Measurements from ENCODE around the gene PCDH15.

Gene PCDH15

GRCh38 chr10:54800741-54801421 is at the start of gene PCDH15:
Gene PCDH15 (minus strand): TSS chr10:54801231. CDS start chr10:54664262, 136,969 bp downstream.
- Mint-ChIP-seq H3K4me3 (no peak within 1 kb of the TSS), H3K27ac (no peak within 1 kb of the TSS), H3K4me1 (no peaks in the 10 kb centered on the region), H3K9me3 (peaks cover 1% of the 10 kb centered on the region), H3K36me3 (no peaks in the 10 kb centered on the region), H3K27me3 (no peaks in the 10 kb centered on the region)
- ATAC-seq (ENCODE audit: low read depth) (no peak), DNase-seq (ENCODE audit: low spot score in 2 of 2) (no peak)

GRCh38 chr10:54843932-54844331 is 42.9 kb upstream of the PCDH15 start:
- DNase-seq (ENCODE audit: low spot score in 2 of 2) (no peak), ATAC-seq (ENCODE audit: low read depth) (no peak)
- Mint-ChIP-seq H3K4me3 (no peak overlapping the region), H3K27ac (no peak overlapping the region), H3K9me3 (peaks cover 6% of the 10 kb centered on the region), H3K27me3 (no peaks in the 10 kb centered on the region), H3K36me3 (no peaks in the 10 kb centered on the region), H3K4me1 (no peaks in the 10 kb centered on the region)

DNA sequence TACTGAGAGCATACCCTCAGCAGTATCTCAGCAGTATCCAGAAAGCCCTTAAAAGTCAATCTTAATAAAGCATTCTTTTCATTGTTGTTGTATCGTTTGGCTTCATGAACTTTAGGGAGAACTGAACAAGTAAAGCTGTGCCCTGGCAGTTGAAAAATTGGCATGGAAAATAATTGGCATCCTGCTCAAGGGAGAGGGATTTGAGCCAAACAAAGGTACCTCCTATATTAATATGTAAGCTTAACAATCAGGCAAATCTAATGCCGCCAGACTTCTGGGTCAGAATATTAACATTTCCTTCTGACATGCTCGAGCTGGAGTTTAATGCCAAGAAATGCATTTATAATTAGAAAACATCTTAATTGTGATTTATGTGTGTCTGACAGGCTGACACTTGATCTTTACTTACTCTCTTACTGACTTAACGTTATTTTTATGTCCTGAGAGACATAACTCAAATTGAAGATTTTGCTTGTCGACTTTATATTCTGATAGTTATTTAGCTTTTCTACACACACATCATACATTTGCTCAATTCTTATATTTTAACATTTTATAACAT is 42.1 kb upstream of the PCDH15 start:
- H3K9me3 Mint-ChIP-seq = peaks cover 6% of the 10 kb centered on the region
- H3K4me1 Mint-ChIP-seq = no peaks in the 10 kb centered on the region
- DNase-seq (ENCODE audit: low spot score in 2 of 2) (no peak), ATAC-seq (ENCODE audit: low read depth) (no peak)
- no peak overlapping the region for H3K4me3 Mint-ChIP-seq
- H3K27ac Mint-ChIP-seq = no peak overlapping the region
- no peaks in the 10 kb centered on the region for H3K36me3 Mint-ChIP-seq
- H3K27me3 Mint-ChIP-seq = no peaks in the 10 kb centered on the region

DNA sequence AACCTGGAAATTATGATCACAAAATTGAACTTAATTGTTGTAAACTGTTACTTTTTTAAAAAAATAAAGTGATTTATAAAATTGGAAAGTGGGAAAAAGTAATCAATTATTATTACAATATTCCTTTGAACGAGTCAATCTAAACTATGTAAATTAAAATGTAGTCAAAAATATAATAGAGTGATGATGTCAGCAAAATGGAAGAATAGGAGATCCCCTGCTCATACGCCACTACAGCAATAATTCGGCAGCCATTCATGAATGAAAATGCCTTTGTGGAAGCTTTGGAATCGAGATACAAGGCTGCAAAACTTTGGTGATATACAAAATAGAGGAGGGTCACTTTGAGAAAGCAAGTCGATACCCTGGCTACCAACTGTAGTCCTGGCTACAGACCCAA is 36.4 kb upstream of the PCDH15 start:
- Mint-ChIP-seq H3K27ac (no peak overlapping the region), H3K9me3 (peaks cover 8% of the 10 kb centered on the region), H3K4me3 (no peak overlapping the region), H3K36me3 (no peaks in the 10 kb centered on the region), H3K4me1 (no peaks in the 10 kb centered on the region), H3K27me3 (no peaks in the 10 kb centered on the region)
- ATAC-seq (ENCODE audit: low read depth) (no peak), DNase-seq (ENCODE audit: low spot score in 2 of 2) (no peak)

- Mint-ChIP-seq H3K27ac (no peak overlapping the region), H3K4me1 (no peaks in the 10 kb centered on the region), H3K36me3 (no peaks in the 10 kb centered on the region), H3K27me3 (no peaks in the 10 kb centered on the region), H3K9me3 (peaks cover 2% of the 10 kb centered on the region), H3K4me3 (no peak overlapping the region)
- DNase-seq (ENCODE audit: low spot score in 2 of 2) = no peak
- ATAC-seq (ENCODE audit: low read depth) = no peak
Measured at GRCh38 chr10:54833029-54833428, 32.0 kb upstream of the PCDH15 start.

DNA sequence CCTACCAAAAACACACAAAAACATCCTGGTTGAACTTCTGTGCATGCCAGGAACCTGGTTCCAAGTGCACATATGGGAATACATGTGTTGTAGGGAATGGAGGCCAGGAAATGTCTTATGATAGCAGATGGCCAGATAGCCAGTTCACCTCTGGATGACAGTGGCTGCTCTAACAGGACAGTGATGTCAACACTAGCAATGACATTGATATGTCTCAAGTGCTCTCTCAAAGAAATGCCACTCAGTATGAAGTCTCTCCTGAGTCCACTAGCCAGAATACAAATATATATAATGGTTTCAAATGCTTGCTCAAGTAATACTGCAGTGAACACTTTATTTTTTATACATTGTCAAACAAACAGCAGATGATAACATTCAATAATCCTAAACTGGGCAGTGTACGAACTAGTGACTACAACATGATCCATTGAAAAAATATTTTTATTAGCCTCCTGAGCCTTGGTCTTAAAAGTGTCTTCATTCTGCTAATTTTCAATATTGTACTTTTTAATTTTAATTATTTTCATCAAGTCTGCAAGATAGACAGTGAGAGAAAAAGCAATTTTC is 26.0 kb upstream of the PCDH15 start:
- H3K36me3 Mint-ChIP-seq = no peaks in the 10 kb centered on the region
- H3K4me3 Mint-ChIP-seq = no peak overlapping the region
- DNase-seq (ENCODE audit: low spot score in 2 of 2) = no peak
- H3K27me3 Mint-ChIP-seq = no peaks in the 10 kb centered on the region
- no peaks in the 10 kb centered on the region for H3K4me1 Mint-ChIP-seq
- peaks cover 1% of the 10 kb centered on the region for H3K9me3 Mint-ChIP-seq
- ATAC-seq (ENCODE audit: low read depth) = no peak
- H3K27ac Mint-ChIP-seq = no peak overlapping the region

- Mint-ChIP-seq H3K36me3 (no peaks in the 10 kb centered on the region), H3K9me3 (peaks cover 2% of the 10 kb centered on the region), H3K4me3 (no peak overlapping the region), H3K4me1 (no peaks in the 10 kb centered on the region), H3K27me3 (no peaks in the 10 kb centered on the region), H3K27ac (no peak overlapping the region)
- ATAC-seq (ENCODE audit: low read depth) = no peak
- DNase-seq (ENCODE audit: low spot score in 2 of 2) = no peak
Measured at GRCh38 chr10:54815583-54815982, 14.6 kb upstream of the PCDH15 start.

- H3K4me3 Mint-ChIP-seq = no peak overlapping the region
- no peak for ATAC-seq (ENCODE audit: low read depth)
- H3K4me1 Mint-ChIP-seq = no peaks in the 10 kb centered on the region
- no peaks in the 10 kb centered on the region for H3K9me3 Mint-ChIP-seq
- H3K36me3 Mint-ChIP-seq = no peaks in the 10 kb centered on the region
- no peak overlapping the region for H3K27ac Mint-ChIP-seq
- DNase-seq (ENCODE audit: low spot score in 2 of 2) = no peak
- H3K27me3 Mint-ChIP-seq = no peaks in the 10 kb centered on the region
Measured at GRCh38 chr10:54808186-54808935, 7.3 kb upstream of the PCDH15 start.

DNA sequence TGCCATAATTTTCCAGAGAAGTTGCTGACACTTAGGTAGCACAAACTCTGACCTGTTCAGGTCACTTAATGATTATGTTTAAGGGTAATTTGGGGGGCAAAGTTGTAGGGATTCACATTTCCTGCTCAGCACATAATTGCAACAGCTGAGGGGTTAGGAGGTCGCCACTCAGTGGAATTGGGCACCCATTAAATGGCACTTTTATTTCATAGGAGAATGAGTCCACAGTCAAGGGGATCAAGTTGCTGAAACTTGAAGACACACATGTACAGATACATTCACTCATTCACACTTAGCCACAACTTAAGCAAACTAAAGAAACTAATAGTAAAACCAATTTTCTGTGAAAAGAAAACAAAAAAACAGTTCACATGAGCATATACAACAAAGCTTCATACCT is 1.5 kb downstream of the PCDH15 start:
- DNase-seq (ENCODE audit: low spot score in 2 of 2) (no peak), ATAC-seq (ENCODE audit: low read depth) (no peak)
- Mint-ChIP-seq H3K4me3 (no peak overlapping the region), H3K9me3 (peaks cover 1% of the 10 kb centered on the region), H3K4me1 (no peaks in the 10 kb centered on the region), H3K27me3 (no peaks in the 10 kb centered on the region), H3K36me3 (no peaks in the 10 kb centered on the region), H3K27ac (no peak overlapping the region)

- Mint-ChIP-seq H3K27me3 (no peaks in the 10 kb centered on the region), H3K36me3 (no peaks in the 10 kb centered on the region), H3K9me3 (no peaks in the 10 kb centered on the region), H3K4me3 (no peak overlapping the region), H3K4me1 (no peaks in the 10 kb centered on the region), H3K27ac (no peak overlapping the region)
- DNase-seq (ENCODE audit: low spot score in 2 of 2) (no peak), ATAC-seq (ENCODE audit: low read depth) (no peak)
Measured at GRCh38 chr10:54797636-54798321, 3.3 kb downstream of the PCDH15 start.

GRCh38 chr10:54796881-54797280 is 4.2 kb downstream of the PCDH15 start:
- Mint-ChIP-seq H3K4me3 (no peak overlapping the region), H3K9me3 (no peaks in the 10 kb centered on the region), H3K36me3 (no peaks in the 10 kb centered on the region), H3K4me1 (no peaks in the 10 kb centered on the region), H3K27ac (no peak overlapping the region), H3K27me3 (no peaks in the 10 kb centered on the region)
- no peak for ATAC-seq (ENCODE audit: low read depth)
- no peak for DNase-seq (ENCODE audit: low spot score in 2 of 2)

- Mint-ChIP-seq H3K4me3 (no peak overlapping the region), H3K4me1 (no peaks in the 10 kb centered on the region), H3K27me3 (no peaks in the 10 kb centered on the region), H3K36me3 (no peaks in the 10 kb centered on the region), H3K9me3 (peaks cover 3% of the 10 kb centered on the region), H3K27ac (no peak overlapping the region)
- DNase-seq (ENCODE audit: low spot score in 2 of 2) (no peak), ATAC-seq (ENCODE audit: low read depth) (no peak)
Measured at GRCh38 chr10:54776622-54777021, 24.4 kb downstream of the PCDH15 start.

DNA sequence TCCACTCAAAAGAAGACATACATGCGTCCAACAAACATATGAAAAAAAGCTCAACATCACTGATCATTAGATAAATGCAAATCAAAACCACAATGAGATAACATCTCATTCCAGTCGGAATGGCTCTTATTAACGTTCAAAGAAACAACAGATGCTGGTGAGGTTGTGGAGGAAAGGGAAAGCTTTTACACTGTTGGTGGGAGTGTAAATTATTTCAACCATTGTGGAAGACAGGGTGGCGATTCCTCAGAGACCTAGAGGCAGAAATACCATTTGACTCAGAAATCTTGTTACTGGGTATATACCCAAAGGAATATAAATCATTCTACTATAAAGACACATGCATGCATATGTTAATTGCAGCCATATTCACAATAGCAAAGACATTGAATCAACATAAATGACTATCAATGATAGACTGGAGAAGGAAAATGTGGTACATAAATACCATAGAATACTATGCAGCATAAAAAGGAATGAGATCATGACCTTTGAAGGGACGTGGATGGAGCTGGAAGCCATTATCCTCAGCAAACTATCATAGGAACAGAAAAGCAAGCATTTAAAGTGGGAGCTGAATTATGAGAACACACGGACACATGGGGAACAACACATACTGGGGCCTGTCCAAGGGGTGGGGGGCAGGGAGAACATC is 28.4 kb downstream of the PCDH15 start:
- DNase-seq (ENCODE audit: low spot score in 2 of 2) = no peak
- Mint-ChIP-seq H3K27ac (no peak overlapping the region), H3K9me3 (peaks cover 3% of the 10 kb centered on the region), H3K4me3 (no peak overlapping the region), H3K36me3 (no peaks in the 10 kb centered on the region), H3K4me1 (no peaks in the 10 kb centered on the region), H3K27me3 (no peaks in the 10 kb centered on the region)
- ATAC-seq (ENCODE audit: low read depth) = no peak

All from memory B cell (primary cell).